Activated CD8-positive, alpha-beta T cell treated with anti-CD3 and anti-CD28 coated beads for 36 hours (primary cell): Measurements from ENCODE around the gene RPRD2. TPM values are rescaled to one million over a fixed set of nuclear protein-coding genes. Genes with fewer than 3 reads are reported as not detected.

Experiments
- ATAC-seq: fragments of 200-7000 bp; cut with Tn5 transposase; one replicate; pipeline ENCODE4 v1.10.0; 2021; ENCODE audit warnings: mild to moderate bottlenecking, moderate library complexity
- CTCF ChIA-PET: fragments of 350-600 bp; sonication (Branson Sonifier 250); formaldehyde crosslinking; loops from one replicate; lab custom pipeline; 2021; ENCODE audit warnings: antibody characterized with exemption; lab: Charles Lee
- POLR2A ChIA-PET: fragments of 350-600 bp; sonication (Branson Sonifier 250); formaldehyde crosslinking; loops from one replicate; lab custom pipeline; 2021; ENCODE audit warnings: antibody characterized with exemption; lab: Charles Lee
- DNase-seq: peaks from one replicate; pipeline ENCODE4 v3.0.0-alpha.2; 2020
- H3K27ac Mint-ChIP-seq: one replicate; pipeline ENCODE4 v1.8.0; 2021; ENCODE audit warnings: mild to moderate bottlenecking, mixed read lengths
- H3K27me3 Mint-ChIP-seq: one replicate; pipeline ENCODE4 v1.8.0; 2021; ENCODE audit warnings: mixed read lengths
- H3K36me3 Mint-ChIP-seq: one replicate; pipeline ENCODE4 v1.8.0; 2021; ENCODE audit warnings: low read depth, mixed read lengths
- H3K4me1 Mint-ChIP-seq: one replicate; pipeline ENCODE4 v1.8.0; 2021; ENCODE audit warnings: low read depth, mixed read lengths
- H3K4me3 Mint-ChIP-seq: one replicate; pipeline ENCODE4 v1.8.0; 2021; ENCODE audit warnings: mild to moderate bottlenecking, moderate library complexity, mixed read lengths
- H3K9me3 Mint-ChIP-seq: one replicate; pipeline ENCODE4 v1.8.0; 2021; ENCODE audit warnings: mixed read lengths
- CTCF ChIP-seq: fragments of 200-600 bp; IDR thresholded peaks from one replicate; pipeline ENCODE4 v1.8.0; 2022; ENCODE audit warnings: antibody characterized with exemption, mild to moderate bottlenecking
- intact Hi-C: fragments of 100-400 bp; cut with micrococcal nuclease; formaldehyde crosslinking; loops from one replicate; pipeline ENCODE4 v1.10.0; 2022
- total RNA-seq, 2 experiments: library from RNA; stranded (reverse); gene quantifications; one replicate each; pipeline ENCODE4 v1.2.3, GENCODE V29; 2021

RPRD2 gene
- total RNA-seq, 2 experiments from 2014 or later = 17.6 to 19.4 TPM

GRCh38 chr1:150364231-150365003, 470 bp downstream of the RPRD2 start:
- no peaks in the 10 kb centered on the region for H3K27me3 Mint-ChIP-seq
- H3K4me3 Mint-ChIP-seq = peak overlapping the region; percentile 83
- ChIA-PET CTCF (interaction anchor here (0.9 to 1.8 kb wide), 4 partner anchors 11 to 108 kb away, joined by 3 to 4 read pairs (median 3); no protein-coding TSS in a partner anchor), POLR2A (interaction anchor here (0.6 to 2.3 kb wide), 14 partner anchors 10 to 214 kb away, joined by 3 to 9 read pairs (median 3); partner anchors contain the start of genes ANP32E and PRPF3)
- no peaks in the 10 kb centered on the region for H3K9me3 Mint-ChIP-seq
- TF ChIP-seq CTCF = no peak
- ATAC-seq (peak; percentile 27), DNase-seq (peak; percentile 85)
- H3K4me1 Mint-ChIP-seq = peaks cover 24% of the 10 kb centered on the region
- H3K27ac Mint-ChIP-seq = peak overlapping the region; percentile 98
- intact Hi-C loops = loop anchor here (10.0 kb wide), 1 partner anchor 70 kb away; no protein-coding TSS in a partner anchor
- peaks cover 31% of the 10 kb centered on the region for H3K36me3 Mint-ChIP-seq

GRCh38 chr1:150365941-150366340, 2.0 kb downstream of the RPRD2 start:
- DNase-seq (no peak), ATAC-seq (no peak)
- no peaks in the 10 kb centered on the region for H3K9me3 Mint-ChIP-seq
- POLR2A ChIA-PET = interaction anchor here (0.7 to 1.6 kb wide), 4 partner anchors 16 to 213 kb away, joined by 3 to 4 read pairs (median 4); no protein-coding TSS in a partner anchor
- peak overlapping the region; percentile 83 for H3K4me3 Mint-ChIP-seq
- H3K27me3 Mint-ChIP-seq = no peaks in the 10 kb centered on the region
- H3K4me1 Mint-ChIP-seq = peaks cover 32% of the 10 kb centered on the region
- TF ChIP-seq CTCF = no peak
- H3K27ac Mint-ChIP-seq = peak overlapping the region; percentile 98
- intact Hi-C loops = loop anchor here (10.0 kb wide), 1 partner anchor 69 kb away; no protein-coding TSS in a partner anchor
- CTCF ChIA-PET = no interaction called here
- H3K36me3 Mint-ChIP-seq = peaks cover 31% of the 10 kb centered on the region

GRCh38 chr1:150366416-150367296, 2.7 kb downstream of the RPRD2 start:
- intact Hi-C loops = loop anchor here (10.0 kb wide), 1 partner anchor 68 kb away; no protein-coding TSS in a partner anchor
- POLR2A ChIA-PET = interaction anchor here (0.7 kb wide), 1 partner anchor 123 kb away, joined by 3 read pairs; no protein-coding TSS in a partner anchor

GRCh38 chr1:150371110-150371509, 7.2 kb downstream of the RPRD2 start:
- no peaks in the 10 kb centered on the region for H3K27me3 Mint-ChIP-seq
- H3K27ac Mint-ChIP-seq = peak overlapping the region; percentile 43
- H3K4me3 Mint-ChIP-seq = peak overlapping the region; percentile 2
- peaks cover 69% of the 10 kb centered on the region for H3K4me1 Mint-ChIP-seq
- intact Hi-C loops = no loop called here
- TF ChIP-seq CTCF = no peak
- ChIA-PET POLR2A (interaction anchor here (0.6 to 1.2 kb wide), 2 partner anchors 8 to 238 kb away, joined by 3 read pairs; no protein-coding TSS in a partner anchor), CTCF (interaction anchor here (1.9 kb wide), 1 partner anchor 162 kb away, joined by 6 read pairs; no protein-coding TSS in a partner anchor)
- peaks cover 20% of the 10 kb centered on the region for H3K36me3 Mint-ChIP-seq
- ATAC-seq (peak; percentile 28), DNase-seq (peak; percentile 27)
- H3K9me3 Mint-ChIP-seq = no peaks in the 10 kb centered on the region

More at GRCh38 chr1:150366416-150367296, 2.7 kb downstream of the RPRD2 start:
- ATAC-seq (no peak), DNase-seq (no peak)
- H3K4me3 Mint-ChIP-seq = peak overlapping the region; percentile 83
- H3K36me3 Mint-ChIP-seq = peaks cover 31% of the 10 kb centered on the region
- H3K27ac Mint-ChIP-seq = peak overlapping the region; percentile 98
- no peaks in the 10 kb centered on the region for H3K27me3 Mint-ChIP-seq
- H3K4me1 Mint-ChIP-seq = peaks cover 39% of the 10 kb centered on the region
- no peak for TF ChIP-seq CTCF
- CTCF ChIA-PET = no interaction called here
- H3K9me3 Mint-ChIP-seq = no peaks in the 10 kb centered on the region
